ENCODE data around the gene RAD54L. TPM values are rescaled to one million over a fixed set of nuclear protein-coding genes. Genes with fewer than 3 reads are reported as not detected.
"Not testable (repeated sequence)": the region's sequence is repeated elsewhere in the genome, so short reads cannot be mapped to it uniquely, and the experiment has no call there.

RAD54L gene
- total and polyA plus RNA-seq, 2 donors from 2014 or later: 1.2 to 1.7 TPM

GRCh38 chr1:46315669-46316403, 68.3 kb downstream of the RAD54L start:
- H3K9me3 ChIP-seq (ENCODE audit: control insufficient read depth in 2 of 3, insufficient read depth in 1 of 3, low read length in 3 of 3): no peaks in the 10 kb centered on the region
- no peak overlapping the region for H3K27ac ChIP-seq (ENCODE audit: low read depth in 2 of 2, low read length in 2 of 2)
- no peaks in the 10 kb centered on the region for H3K4me1 ChIP-seq (ENCODE audit: control insufficient read depth in 2 of 3, insufficient read depth in 2 of 3, low read depth in 1 of 3, low read length in 3 of 3)
- intact Hi-C loops (cut with DNase I): no loop called here
- no peak overlapping the region for H3K4me3 ChIP-seq (ENCODE audit: low read length in 3 of 3)
- no peak for TF ChIP-seq CTCF (IDR thresholded peaks at IDR 0.05; ENCODE audit: borderline replicate concordance, extremely low read depth, insufficient read depth)
- H3K36me3 ChIP-seq (ENCODE audit: control insufficient read depth in 2 of 3, insufficient read depth in 3 of 3, low read length in 3 of 3): peaks cover 6 to 28% (median 10%) of the 10 kb centered on the region in 3 donors
- no peaks in the 10 kb centered on the region for H3K27me3 ChIP-seq (ENCODE audit: control insufficient read depth, insufficient read depth, low read length)
- FAIRE-seq (no peak), DNase-seq (peak in 2 of 5 donors; percentile 30 to 38)
- H3K9ac ChIP-seq (ENCODE audit: low read length in 3 of 3): no peak overlapping the region

GRCh38 chr1:46317323-46317722, 69.8 kb downstream of the RAD54L start:
- intact Hi-C loops (cut with DNase I): no loop called here

GRCh38 chr1:46319301-46319700, 71.7 kb downstream of the RAD54L start:
- H3K9me3 ChIP-seq (ENCODE audit: control insufficient read depth in 2 of 3, insufficient read depth in 1 of 3, low read length in 3 of 3); H3K27ac ChIP-seq (ENCODE audit: low read depth in 2 of 2, low read length in 2 of 2); H3K4me1 ChIP-seq (ENCODE audit: control insufficient read depth in 2 of 3, insufficient read depth in 2 of 3, low read depth in 1 of 3, low read length in 3 of 3); H3K27me3 ChIP-seq (ENCODE audit: control insufficient read depth, insufficient read depth, low read length); DNase-seq; H3K9ac ChIP-seq (ENCODE audit: low read length in 3 of 3); H3K4me3 ChIP-seq (ENCODE audit: low read length in 3 of 3); FAIRE-seq; intact Hi-C loops (cut with DNase I): not testable (repeated sequence)
- peaks cover 2 to 15% (median 2%) of the 10 kb centered on the region in 3 donors for H3K36me3 ChIP-seq (ENCODE audit: control insufficient read depth in 2 of 3, insufficient read depth in 3 of 3, low read length in 3 of 3)

More at GRCh38 chr1:46317323-46317722, 69.8 kb downstream of the RAD54L start:
- H3K36me3 ChIP-seq (ENCODE audit: control insufficient read depth in 2 of 3, insufficient read depth in 3 of 3, low read length in 3 of 3): peaks cover 6 to 22% (median 9%) of the 10 kb centered on the region in 3 donors
- no peaks in the 10 kb centered on the region for H3K4me1 ChIP-seq (ENCODE audit: control insufficient read depth in 2 of 3, insufficient read depth in 2 of 3, low read depth in 1 of 3, low read length in 3 of 3)
- H3K9ac ChIP-seq (ENCODE audit: low read length in 3 of 3): no peak overlapping the region
- no peaks in the 10 kb centered on the region for H3K9me3 ChIP-seq (ENCODE audit: control insufficient read depth in 2 of 3, insufficient read depth in 1 of 3, low read length in 3 of 3)
- no peak overlapping the region for H3K27ac ChIP-seq (ENCODE audit: low read depth in 2 of 2, low read length in 2 of 2)
- DNase-seq (no peak), FAIRE-seq (no peak)
- TF ChIP-seq CTCF (IDR thresholded peaks at IDR 0.05; ENCODE audit: borderline replicate concordance, extremely low read depth, insufficient read depth): no peak
- no peak overlapping the region for H3K4me3 ChIP-seq (ENCODE audit: low read length in 3 of 3)
- H3K27me3 ChIP-seq (ENCODE audit: control insufficient read depth, insufficient read depth, low read length): no peaks in the 10 kb centered on the region

- FAIRE-seq; intact Hi-C loops (cut with DNase I); DNase-seq; H3K4me3 ChIP-seq (ENCODE audit: low read length in 3 of 3); H3K9ac ChIP-seq (ENCODE audit: low read length in 3 of 3); H3K9me3 ChIP-seq (ENCODE audit: control insufficient read depth in 2 of 3, insufficient read depth in 1 of 3, low read length in 3 of 3); H3K27me3 ChIP-seq (ENCODE audit: control insufficient read depth, insufficient read depth, low read length); H3K36me3 ChIP-seq (ENCODE audit: control insufficient read depth in 2 of 3, insufficient read depth in 3 of 3, low read length in 3 of 3); H3K27ac ChIP-seq (ENCODE audit: low read depth in 2 of 2, low read length in 2 of 2); H3K4me1 ChIP-seq (ENCODE audit: control insufficient read depth in 2 of 3, insufficient read depth in 2 of 3, low read depth in 1 of 3, low read length in 3 of 3): not testable (repeated sequence)
Measured at GRCh38 chr1:46319960-46320914, 72.7 kb downstream of the RAD54L start.

- H3K9ac ChIP-seq (ENCODE audit: low read length in 3 of 3); H3K27ac ChIP-seq (ENCODE audit: low read depth in 2 of 2, low read length in 2 of 2); H3K4me1 ChIP-seq (ENCODE audit: control insufficient read depth in 2 of 3, insufficient read depth in 2 of 3, low read depth in 1 of 3, low read length in 3 of 3); H3K4me3 ChIP-seq (ENCODE audit: low read length in 3 of 3); FAIRE-seq; DNase-seq; H3K9me3 ChIP-seq (ENCODE audit: control insufficient read depth in 2 of 3, insufficient read depth in 1 of 3, low read length in 3 of 3); intact Hi-C loops (cut with DNase I); H3K27me3 ChIP-seq (ENCODE audit: control insufficient read depth, insufficient read depth, low read length); H3K36me3 ChIP-seq (ENCODE audit: control insufficient read depth in 2 of 3, insufficient read depth in 3 of 3, low read length in 3 of 3): not testable (repeated sequence)
Measured at GRCh38 chr1:46322191-46322590, 74.6 kb downstream of the RAD54L start.

- H3K27me3 ChIP-seq (ENCODE audit: control insufficient read depth, insufficient read depth, low read length); H3K4me1 ChIP-seq (ENCODE audit: control insufficient read depth in 2 of 3, insufficient read depth in 2 of 3, low read depth in 1 of 3, low read length in 3 of 3); intact Hi-C loops (cut with DNase I); H3K9me3 ChIP-seq (ENCODE audit: control insufficient read depth in 2 of 3, insufficient read depth in 1 of 3, low read length in 3 of 3); DNase-seq; H3K9ac ChIP-seq (ENCODE audit: low read length in 3 of 3); H3K36me3 ChIP-seq (ENCODE audit: control insufficient read depth in 2 of 3, insufficient read depth in 3 of 3, low read length in 3 of 3); FAIRE-seq; H3K4me3 ChIP-seq (ENCODE audit: low read length in 3 of 3): not testable (repeated sequence)
- peak overlapping the region; percentile 8 to 51 for H3K27ac ChIP-seq (ENCODE audit: low read depth in 2 of 2, low read length in 2 of 2)
Measured at GRCh38 chr1:46325285-46326076, 77.9 kb downstream of the RAD54L start.
